ENCODE data around the gene MAML2. TPM values are rescaled to one million over a fixed set of nuclear protein-coding genes. Genes with fewer than 3 reads are reported as not detected.

MAML2 gene
- total RNA-seq, 1 experiment from 2014 or later, result 2.7 TPM

GRCh38 chr11:96136613-96137298 lies 206.2 kb downstream of the MAML2 start:
- H3K27ac ChIP-seq (ENCODE audit: insufficient read length, low read depth, low read length), result no peak overlapping the region
- DNase-seq, result no peak
- no peak overlapping the region for H2AFZ ChIP-seq (ENCODE audit: low read length)
- H4K5ac ChIP-seq (ENCODE audit: insufficient read length, low read depth, low read length), result no peak overlapping the region
- no peaks in the 10 kb centered on the region for H3K27me3 ChIP-seq (ENCODE audit: insufficient read depth, low read length)
- no peak overlapping the region for H3K4me2 ChIP-seq (ENCODE audit: insufficient read depth, insufficient read length, low read length)
- WGBS (ENCODE audit: extremely low coverage, insufficient read length, low lambda C conversion rate), result no CpG with 5 or more reads among the region's 3 CpGs
- no peak overlapping the region for H2AK5ac ChIP-seq (ENCODE audit: insufficient read length, low read length)
- H3K4me1 ChIP-seq (ENCODE audit: insufficient read depth, low read length), result peaks cover 7% of the 10 kb centered on the region
- no peak overlapping the region for H3K23ac ChIP-seq (ENCODE audit: insufficient read length, low read depth, low read length)
- no peaks in the 10 kb centered on the region for H3K9me3 ChIP-seq (ENCODE audit: control insufficient read depth, low read depth, low read length)
- Mint-ChIP-seq H3K9me3 (no peaks in the 10 kb centered on the region), H3K27ac (peak overlapping the region in 1 of 3 experiments; percentile 37; a peak in 3 of 7 replicates), H3K27me3 (ENCODE audit: low read depth) (no peaks in the 10 kb centered on the region; the same call in 1 of the 2 replicates), H3K4me3 (no peak overlapping the region), H3K4me1 (peaks cover 21 to 22% of the 10 kb centered on the region in 2 experiments), H3K36me3 (ENCODE audit: insufficient read depth in 1 of 3, low read depth in 3 of 3) (no peaks in the 10 kb centered on the region)
- H3K56ac ChIP-seq (ENCODE audit: insufficient read length, low read depth, low read length), result no peak overlapping the region
- H4K91ac ChIP-seq (ENCODE audit: insufficient read length, low read depth, low read length), result no peak overlapping the region
- H2BK120ac ChIP-seq (ENCODE audit: low read depth, low read length, poor library complexity, severe bottlenecking), result no peak overlapping the region
- no peak overlapping the region for H2BK15ac ChIP-seq (ENCODE audit: low read depth, low read length)
- H3K79me1 ChIP-seq (ENCODE audit: insufficient read depth, low read depth, low read length, poor library complexity, severe bottlenecking), result no peaks in the 10 kb centered on the region
- H2BK5ac ChIP-seq (ENCODE audit: insufficient read length, low read length), result no peak overlapping the region
- H3K9ac ChIP-seq (ENCODE audit: extremely low read depth, insufficient read length, low read length), result no peak overlapping the region
- no peak overlapping the region for H2BK20ac ChIP-seq (ENCODE audit: low read depth, low read length, poor library complexity, severe bottlenecking)
- no peaks in the 10 kb centered on the region for H3K23me2 ChIP-seq (ENCODE audit: insufficient read length, low read depth, low read length, poor library complexity, severe bottlenecking)
- no peak overlapping the region for H3T11ph ChIP-seq (ENCODE audit: low read length)
- H4K20me1 ChIP-seq (ENCODE audit: control insufficient read depth, insufficient read depth, insufficient read length), result no peaks in the 10 kb centered on the region
- H2BK12ac ChIP-seq (ENCODE audit: insufficient read length, low read depth, low read length), result no peak overlapping the region
- no peak overlapping the region for H3K4ac ChIP-seq (ENCODE audit: low read depth, low read length)
- TF ChIP-seq CTCF (conservative IDR thresholded peaks at IDR 0.05), result no peak
- no peak overlapping the region for H3K18ac ChIP-seq (ENCODE audit: insufficient read length, low read depth, low read length)
- H3K14ac ChIP-seq (ENCODE audit: insufficient read depth, low read length), result no peak overlapping the region
- no peaks in the 10 kb centered on the region for H3K79me2 ChIP-seq (ENCODE audit: insufficient read depth, low read length)
- no peak overlapping the region for H4K8ac ChIP-seq (replicated peaks; ENCODE audit: insufficient read length, low read depth, low read length)
